ENCODE measurements around the gene XIRP1.
"Not testable (repeated sequence)": the region's sequence is repeated elsewhere in the genome, so short reads cannot be mapped to it uniquely, and the experiment has no call there.

Gene XIRP1

GRCh38 chr3:39192490-39193092 is at the start of gene XIRP1:
TSS of gene XIRP1 (minus strand) at chr3:39192595. CDS start at chr3:39189445, 3,150 bp downstream.
- H3K27ac Mint-ChIP-seq: peak within 1 kb of the TSS; percentile 63 to 87
- peaks cover 42% of the 10 kb centered on the region for H3K4me1 Mint-ChIP-seq
- H3K27me3 Mint-ChIP-seq: no peaks in the 10 kb centered on the region
- ATAC-seq: peak; percentile 86
- peak; percentile 24 to 51 for DNase-seq
- peaks cover 0 to 6% of the 10 kb centered on the region in 2 donors for H3K9me3 Mint-ChIP-seq
- peak within 1 kb of the TSS in 1 of 2 donors; percentile 2 for H3K4me3 Mint-ChIP-seq

DNA sequence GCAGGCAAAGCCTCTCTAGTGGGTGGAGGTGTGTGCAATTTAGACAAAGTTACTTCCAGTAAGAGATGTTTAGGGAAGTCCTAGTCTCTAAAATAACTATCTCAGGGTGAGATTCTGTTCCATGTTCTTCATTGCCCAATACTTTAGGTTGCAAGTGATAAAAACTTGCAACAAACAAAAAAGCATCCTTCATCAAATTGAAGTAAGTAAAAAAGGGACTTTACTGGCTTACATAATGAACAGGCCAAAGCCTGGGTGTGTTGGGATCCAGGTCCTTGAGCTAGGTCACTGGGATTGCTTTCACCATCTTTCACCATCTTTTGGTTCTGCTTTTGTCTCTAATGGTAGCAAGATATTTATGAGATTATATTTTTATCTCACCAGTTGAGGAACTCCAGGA is 49.2 kb upstream of the XIRP1 start:
- H3K4me1 Mint-ChIP-seq: no peaks in the 10 kb centered on the region
- no peak overlapping the region for H3K27ac Mint-ChIP-seq

DNA sequence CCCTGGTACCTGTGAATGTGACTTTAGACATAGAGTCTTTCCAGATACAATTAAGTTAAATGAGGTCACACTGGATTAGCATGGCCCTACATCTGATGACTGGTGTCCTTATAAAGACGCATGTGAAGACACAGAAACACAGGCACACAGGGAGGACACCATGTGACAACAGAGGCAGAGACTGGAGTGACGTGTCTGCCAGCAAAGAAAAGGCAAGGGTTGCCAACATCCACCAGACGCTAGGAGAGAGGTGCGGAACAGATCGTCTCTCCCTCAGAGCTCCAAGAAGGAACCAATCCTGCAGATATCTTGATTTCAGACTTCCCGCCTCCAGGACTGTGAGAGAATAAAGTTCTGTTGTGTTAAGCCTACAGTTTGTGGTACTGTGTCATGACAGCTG is 44.6 kb upstream of the XIRP1 start:
- Mint-ChIP-seq H3K27ac (no peak overlapping the region), H3K27me3 (peaks cover 45% of the 10 kb centered on the region), H3K9me3 (no peaks in the 10 kb centered on the region), H3K4me1 (peaks cover 11% of the 10 kb centered on the region), H3K4me3 (no peak overlapping the region)
- DNase-seq (no peak), ATAC-seq (no peak)

More for the DNA sequence above, 49.2 kb upstream of the XIRP1 start:
- no peak overlapping the region for H3K4me3 Mint-ChIP-seq
- peaks cover 14% of the 10 kb centered on the region for H3K27me3 Mint-ChIP-seq
- ATAC-seq (no peak), DNase-seq (no peak)
- no peaks in the 10 kb centered on the region for H3K9me3 Mint-ChIP-seq

GRCh38 chr3:39234651-39235050 is 42.3 kb upstream of the XIRP1 start:
- Mint-ChIP-seq H3K4me1 (peaks cover 11% of the 10 kb centered on the region), H3K9me3 (no peaks in the 10 kb centered on the region), H3K4me3 (no peak overlapping the region), H3K27me3 (peaks cover 52% of the 10 kb centered on the region), H3K27ac (no peak overlapping the region)
- no peak for ATAC-seq
- no peak for DNase-seq

GRCh38 chr3:39232859-39233258 is 40.5 kb upstream of the XIRP1 start:
- peaks cover 11% of the 10 kb centered on the region for H3K4me1 Mint-ChIP-seq
- ATAC-seq: no peak
- H3K4me3 Mint-ChIP-seq: no peak overlapping the region
- peaks cover 42% of the 10 kb centered on the region for H3K27me3 Mint-ChIP-seq
- DNase-seq: no peak
- H3K27ac Mint-ChIP-seq: no peak overlapping the region
- H3K9me3 Mint-ChIP-seq: no peaks in the 10 kb centered on the region

DNA sequence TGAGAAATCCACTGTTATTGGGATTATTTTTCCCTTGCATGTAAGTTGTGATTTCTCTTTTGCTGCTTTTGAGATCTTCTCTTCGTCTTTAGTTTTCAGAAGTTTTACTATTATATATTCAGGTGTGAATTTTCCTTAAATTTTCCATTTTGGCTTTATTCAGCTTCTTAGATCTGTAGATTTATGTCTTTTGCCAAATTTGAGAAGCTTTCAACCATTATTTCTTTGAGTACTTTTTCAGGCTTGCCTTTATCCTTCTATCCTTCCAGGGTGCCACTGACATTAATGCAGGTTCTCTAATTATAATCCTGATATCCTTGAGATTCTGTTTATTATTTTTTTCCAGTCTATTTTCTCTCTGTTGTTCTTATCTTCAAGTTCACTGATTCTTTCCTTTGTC is 38.1 kb upstream of the XIRP1 start:
- Mint-ChIP-seq H3K4me1 (peaks cover 11% of the 10 kb centered on the region), H3K27ac (no peak overlapping the region), H3K4me3 (no peak overlapping the region), H3K27me3 (peaks cover 42% of the 10 kb centered on the region), H3K9me3 (no peaks in the 10 kb centered on the region)
- no peak for DNase-seq
- no peak for ATAC-seq

GRCh38 chr3:39228496-39228895 is 36.1 kb upstream of the XIRP1 start:
- Mint-ChIP-seq H3K4me1 (no peaks in the 10 kb centered on the region), H3K9me3 (no peaks in the 10 kb centered on the region), H3K4me3 (no peak overlapping the region), H3K27me3 (peaks cover 23% of the 10 kb centered on the region), H3K27ac (no peak overlapping the region)
- ATAC-seq: no peak
- no peak for DNase-seq

DNA sequence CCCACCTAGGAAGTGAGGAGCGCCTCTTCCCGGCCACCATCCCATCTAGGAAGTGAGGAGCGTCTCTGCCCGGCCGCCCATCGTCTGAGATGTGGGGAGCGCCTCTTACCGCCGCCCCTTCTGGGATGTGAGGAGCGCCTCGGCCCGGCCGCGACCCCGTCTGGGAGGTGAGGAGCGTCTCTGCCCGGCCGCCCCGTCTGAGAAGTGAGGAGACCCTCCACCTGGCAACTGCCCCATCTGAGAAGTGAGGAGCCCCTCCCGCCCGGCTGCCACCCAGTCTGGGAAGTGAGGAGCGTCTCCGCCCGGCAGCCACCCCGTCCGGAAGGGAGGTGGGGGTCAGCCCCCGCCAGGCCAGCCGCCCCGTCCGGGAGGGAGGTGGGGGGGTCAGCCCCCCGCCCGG is 35.2 kb upstream of the XIRP1 start:
- not testable (repeated sequence) for H3K4me1 Mint-ChIP-seq, ATAC-seq, H3K27ac Mint-ChIP-seq, DNase-seq, H3K4me3 Mint-ChIP-seq, H3K9me3 Mint-ChIP-seq
- peaks cover 16% of the 10 kb centered on the region for H3K27me3 Mint-ChIP-seq

DNA sequence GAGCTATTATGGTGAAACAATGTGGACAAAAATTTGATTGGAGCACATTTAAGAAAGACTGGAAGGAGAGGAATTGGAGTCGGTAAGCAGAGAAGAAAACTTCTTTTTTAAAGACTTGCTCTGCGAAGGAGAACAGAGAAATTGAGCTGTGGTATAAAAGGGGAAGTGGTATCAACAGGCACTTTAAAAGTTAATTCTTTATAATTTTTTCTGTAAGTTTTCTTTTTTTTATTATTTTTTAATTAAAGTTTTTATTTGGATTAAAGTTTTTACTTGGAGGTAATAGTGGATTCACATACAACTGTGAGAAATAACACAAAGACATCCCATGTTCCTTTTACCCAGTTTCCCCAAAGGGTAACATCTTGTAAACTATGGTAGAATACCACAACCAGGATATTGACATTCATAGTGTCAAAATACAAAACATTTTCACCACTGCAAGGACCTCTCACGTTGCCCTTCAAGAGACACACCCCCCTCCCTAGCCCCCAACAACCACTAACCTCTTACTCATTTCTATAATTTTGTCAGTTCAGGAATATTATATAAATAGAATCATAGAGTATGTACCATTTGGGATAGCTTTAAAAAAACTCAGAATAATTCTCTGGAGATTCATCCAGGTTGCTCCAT is 33.8 kb upstream of the XIRP1 start:
- peaks cover 10% of the 10 kb centered on the region for H3K27me3 Mint-ChIP-seq
- no peaks in the 10 kb centered on the region for H3K9me3 Mint-ChIP-seq
- H3K4me3 Mint-ChIP-seq: no peak overlapping the region
- H3K4me1 Mint-ChIP-seq: no peaks in the 10 kb centered on the region
- ATAC-seq: no peak
- no peak for DNase-seq
- no peak overlapping the region for H3K27ac Mint-ChIP-seq

- H3K9me3 Mint-ChIP-seq: no peaks in the 10 kb centered on the region
These were observed 31.9 kb upstream of the XIRP1 start for GRCh38 chr3:39224288-39224687.

DNA sequence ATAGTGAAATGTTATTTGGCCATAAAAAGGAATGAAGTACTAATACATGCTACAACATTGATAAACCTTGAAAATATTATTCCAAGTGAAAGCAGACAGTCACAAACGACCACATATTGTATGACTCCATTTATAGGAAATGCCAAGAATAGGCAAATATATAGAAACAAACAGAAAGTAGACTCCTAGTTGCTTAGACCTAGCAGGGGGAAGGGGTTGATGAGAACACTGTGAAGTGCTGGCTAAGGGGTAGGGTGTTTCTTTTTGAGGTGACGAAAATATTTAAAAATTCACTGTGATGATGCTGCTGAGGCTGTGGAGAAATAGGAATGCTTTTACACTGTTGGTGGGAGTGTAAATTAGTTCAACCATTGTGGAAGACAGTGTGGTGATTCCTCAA is 30.5 kb upstream of the XIRP1 start:
- H3K9me3 Mint-ChIP-seq: no peaks in the 10 kb centered on the region
- peaks cover 13% of the 10 kb centered on the region for H3K27me3 Mint-ChIP-seq
- no peaks in the 10 kb centered on the region for H3K4me1 Mint-ChIP-seq
- DNase-seq (no peak), ATAC-seq (no peak)
- H3K27ac Mint-ChIP-seq: no peak overlapping the region
- no peak overlapping the region for H3K4me3 Mint-ChIP-seq

More at GRCh38 chr3:39224288-39224687, 31.9 kb upstream of the XIRP1 start:
- Mint-ChIP-seq H3K4me3 (no peak overlapping the region), H3K27me3 (peaks cover 6% of the 10 kb centered on the region), H3K27ac (no peak overlapping the region), H3K4me1 (no peaks in the 10 kb centered on the region)
- DNase-seq (no peak), ATAC-seq (no peak)

DNA sequence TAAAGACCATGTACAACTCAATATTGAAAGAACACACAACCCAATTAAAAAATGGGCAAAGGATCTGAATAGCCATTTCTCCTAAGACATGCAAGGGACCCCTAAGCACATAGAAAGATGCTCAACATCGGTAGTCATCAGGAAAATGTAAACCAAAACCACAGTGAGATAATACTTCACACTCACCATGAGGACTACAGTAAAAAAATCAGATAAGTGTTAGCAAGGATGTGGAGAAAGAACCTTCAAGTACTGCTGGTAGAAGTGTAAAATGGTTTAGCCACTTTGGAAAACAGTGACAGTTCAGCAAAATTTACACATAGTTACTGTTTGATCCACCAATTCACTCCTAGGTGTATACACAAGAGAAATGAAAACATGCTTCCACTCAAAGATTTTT is 30.1 kb upstream of the XIRP1 start:
- no peaks in the 10 kb centered on the region for H3K9me3 Mint-ChIP-seq
- no peak for ATAC-seq
- no peak overlapping the region for H3K27ac Mint-ChIP-seq
- no peaks in the 10 kb centered on the region for H3K4me1 Mint-ChIP-seq
- H3K4me3 Mint-ChIP-seq: no peak overlapping the region
- no peak for DNase-seq
- peaks cover 13% of the 10 kb centered on the region for H3K27me3 Mint-ChIP-seq

DNA sequence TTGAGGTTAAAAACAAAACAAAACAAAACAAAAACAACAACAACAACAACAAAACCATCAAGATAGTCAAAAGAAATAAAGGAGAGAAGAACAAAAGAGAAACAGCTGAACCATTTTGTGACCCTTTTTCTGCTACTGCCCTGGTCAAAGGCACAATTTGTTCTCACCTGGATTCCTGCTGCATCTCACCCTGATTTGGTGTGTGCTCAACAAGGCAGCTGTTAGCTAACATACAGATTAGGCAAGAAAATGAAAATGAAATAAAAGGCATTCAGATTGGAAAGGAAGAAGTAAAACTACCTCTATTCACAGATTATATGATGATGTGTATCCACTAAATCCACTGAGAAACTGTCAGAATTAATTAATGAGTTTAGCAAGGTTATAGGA is 28.7 kb upstream of the XIRP1 start:
- DNase-seq (no peak), ATAC-seq (no peak)
- Mint-ChIP-seq H3K4me3 (no peak overlapping the region), H3K9me3 (no peaks in the 10 kb centered on the region), H3K4me1 (peaks cover 7% of the 10 kb centered on the region), H3K27ac (no peak overlapping the region), H3K27me3 (peaks cover 21% of the 10 kb centered on the region)

- peaks cover 9% of the 10 kb centered on the region for H3K4me1 Mint-ChIP-seq
- ATAC-seq: no peak
- DNase-seq: no peak
- H3K27ac Mint-ChIP-seq: no peak overlapping the region
- H3K9me3 Mint-ChIP-seq: no peaks in the 10 kb centered on the region
- no peak overlapping the region for H3K4me3 Mint-ChIP-seq
- H3K27me3 Mint-ChIP-seq: peaks cover 21% of the 10 kb centered on the region
These were observed 28.2 kb upstream of the XIRP1 start for GRCh38 chr3:39220407-39221140.

GRCh38 chr3:39219702-39220101 is 27.3 kb upstream of the XIRP1 start:
- Mint-ChIP-seq H3K27me3 (peaks cover 21% of the 10 kb centered on the region), H3K4me1 (peaks cover 9% of the 10 kb centered on the region), H3K9me3 (no peaks in the 10 kb centered on the region), H3K27ac (no peak overlapping the region), H3K4me3 (no peak overlapping the region)
- DNase-seq (no peak), ATAC-seq (no peak)

DNA sequence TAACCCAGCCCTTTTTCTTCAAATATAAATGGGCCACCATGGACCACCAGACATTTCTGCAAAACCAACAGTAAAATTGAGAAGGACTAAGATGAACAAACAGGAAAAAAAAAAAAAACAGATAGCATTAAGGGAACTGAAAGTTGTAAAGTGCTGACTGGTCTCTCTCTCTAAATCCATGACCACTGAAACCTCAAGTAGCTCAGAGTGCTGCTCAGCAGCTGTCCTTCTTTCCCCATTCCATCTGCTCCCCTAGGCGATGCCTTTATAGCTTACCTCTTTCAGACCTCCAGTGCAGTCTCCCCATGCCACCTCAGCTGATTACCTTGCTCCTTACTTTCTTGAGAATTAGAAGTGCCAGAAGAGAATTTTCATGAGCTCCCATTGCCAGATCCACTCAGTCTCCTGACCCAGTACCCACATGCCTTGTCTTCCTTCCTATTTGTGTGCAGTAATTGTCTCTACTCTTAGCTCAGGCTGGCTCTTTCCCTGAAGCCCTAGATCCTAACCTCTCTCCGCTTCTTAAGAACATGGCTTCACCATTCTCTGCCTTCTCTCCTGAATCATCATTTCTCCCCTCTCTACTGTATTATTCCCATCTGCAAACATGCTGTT is 23.9 kb upstream of the XIRP1 start:
- Mint-ChIP-seq H3K27me3 (peaks cover 21% of the 10 kb centered on the region), H3K4me3 (no peak overlapping the region), H3K4me1 (peaks cover 9% of the 10 kb centered on the region), H3K27ac (no peak overlapping the region), H3K9me3 (no peaks in the 10 kb centered on the region)
- ATAC-seq (no peak), DNase-seq (no peak)
